ENCODE data around the gene PRSS48. TPM values are rescaled to one million over a fixed set of nuclear protein-coding genes. Genes with fewer than 3 reads are reported as not detected.

Gene PRSS48
- polyA plus RNA-seq, 3 donors from 2014 or later: not detected

DNA sequence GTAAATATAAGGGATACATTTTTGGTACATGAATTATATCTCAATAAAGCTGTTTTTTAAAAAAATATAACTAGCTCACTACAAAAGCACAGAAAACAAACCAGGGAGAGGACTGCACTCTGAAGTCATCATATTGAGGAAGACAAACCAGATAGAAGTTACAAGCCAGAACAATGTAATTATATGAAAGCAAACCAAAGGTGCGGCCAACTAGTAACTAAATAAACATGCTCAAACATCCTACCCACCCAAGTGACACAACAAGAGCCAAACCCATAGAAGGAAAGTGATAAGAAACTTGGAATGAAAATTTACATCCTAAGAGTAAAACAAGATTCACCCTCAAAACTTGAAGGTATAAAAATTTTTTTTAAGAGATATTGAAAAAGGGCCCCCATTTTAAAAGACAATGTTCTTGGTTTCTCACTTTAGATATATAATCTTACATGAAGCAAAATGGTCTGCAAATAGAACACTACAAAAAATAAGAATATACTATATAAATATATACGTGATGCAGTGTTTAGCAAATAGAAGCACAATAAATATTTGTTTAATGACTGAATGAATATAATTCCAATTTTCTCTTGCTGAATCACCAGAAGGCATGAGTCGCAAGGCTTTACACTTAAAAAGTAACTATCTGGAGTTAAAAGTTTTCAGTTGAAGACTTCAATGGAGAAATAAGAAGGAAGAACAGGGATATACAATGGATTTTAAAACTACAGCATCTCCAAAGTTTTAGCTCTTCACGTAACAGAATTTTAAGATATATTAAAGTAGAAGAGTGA lies 52.5 kb downstream of the PRSS48 start:
- Mint-ChIP-seq H3K4me1 (peaks cover 0 to 1% of the 10 kb centered on the region in 2 donors), H3K36me3 (no peaks in the 10 kb centered on the region), H3K27me3 (ENCODE audit: low read depth in 3 of 3) (peaks cover 10 to 14% (median 12%) of the 10 kb centered on the region in 3 donors), H3K4me3 (no peak overlapping the region), H3K27ac (no peak overlapping the region), H3K9me3 (peaks cover 0 to 12% (median 1%) of the 10 kb centered on the region in 6 donors)
- DNase-seq: no peak

DNA sequence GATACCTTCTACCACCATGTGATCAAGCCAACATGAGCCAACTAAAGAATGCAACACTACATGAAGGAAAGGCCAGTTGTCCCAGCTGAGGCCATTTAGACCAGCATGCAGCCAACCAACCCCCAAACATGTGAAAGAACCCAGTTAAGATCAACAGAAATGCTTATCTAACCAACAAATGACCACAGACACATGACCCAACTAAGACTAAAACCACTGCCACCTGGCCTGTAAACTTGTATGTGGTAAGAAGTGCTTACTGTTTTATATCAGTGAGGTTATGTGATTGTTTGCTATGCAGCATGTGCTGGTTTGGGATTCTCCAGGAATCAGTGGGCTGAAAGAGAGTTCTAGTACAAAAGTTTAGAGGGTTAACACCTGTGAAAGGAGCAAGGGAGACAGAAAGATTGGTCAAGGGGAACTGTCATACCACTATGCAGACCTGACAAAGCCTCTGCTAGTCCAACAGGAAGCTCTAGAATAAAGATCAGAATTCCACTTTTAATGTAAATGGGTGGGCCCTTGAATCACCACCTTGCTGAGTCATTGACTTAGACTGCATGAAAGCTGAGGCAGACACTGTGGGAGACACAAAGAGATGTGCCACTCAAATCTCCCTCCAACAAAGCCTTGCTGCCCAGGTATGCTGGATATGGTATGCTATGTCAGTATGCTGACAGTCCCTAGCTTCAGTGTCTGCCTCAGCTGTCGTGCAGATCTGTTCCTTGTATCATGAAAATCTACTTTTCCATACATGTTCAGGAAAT lies 54.5 kb downstream of the PRSS48 start:
- no peaks in the 10 kb centered on the region for H3K36me3 Mint-ChIP-seq
- DNase-seq: no peak
- H3K27ac Mint-ChIP-seq: no peak overlapping the region
- H3K4me1 Mint-ChIP-seq: no peaks in the 10 kb centered on the region
- peaks cover 0 to 9% (median 0%) of the 10 kb centered on the region in 6 donors for H3K9me3 Mint-ChIP-seq
- peaks cover 3 to 4% (median 4%) of the 10 kb centered on the region in 3 donors for H3K27me3 Mint-ChIP-seq (ENCODE audit: low read depth in 3 of 3)
- no peak overlapping the region for H3K4me3 Mint-ChIP-seq

DNA sequence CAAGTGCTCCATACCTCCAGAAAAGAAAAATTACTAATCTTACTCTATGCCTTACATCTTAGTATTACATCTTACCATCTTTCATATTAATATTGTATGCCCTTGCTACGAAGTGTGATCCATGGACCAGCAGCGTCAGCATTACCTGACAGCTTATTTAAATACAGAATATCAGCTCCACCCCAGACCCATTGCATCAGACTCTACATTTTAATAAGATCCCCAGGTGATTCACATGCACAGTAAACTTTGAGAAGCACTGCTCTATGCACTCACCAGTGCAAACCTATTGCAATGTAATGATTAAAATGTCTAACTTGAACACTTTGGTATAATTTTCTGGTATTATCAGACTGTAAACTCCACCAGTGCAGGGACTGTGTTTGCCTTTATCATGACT lies 62.5 kb downstream of the PRSS48 start:
- H3K27me3 Mint-ChIP-seq (ENCODE audit: low read depth in 3 of 3): peaks cover 2 to 4% (median 2%) of the 10 kb centered on the region in 3 donors
- no peaks in the 10 kb centered on the region for H3K36me3 Mint-ChIP-seq
- H3K9me3 Mint-ChIP-seq: peaks cover 0 to 7% (median 0%) of the 10 kb centered on the region in 6 donors
- no peak overlapping the region for H3K4me3 Mint-ChIP-seq
- H3K4me1 Mint-ChIP-seq: no peaks in the 10 kb centered on the region
- no peak for DNase-seq
- H3K27ac Mint-ChIP-seq: no peak overlapping the region

DNA sequence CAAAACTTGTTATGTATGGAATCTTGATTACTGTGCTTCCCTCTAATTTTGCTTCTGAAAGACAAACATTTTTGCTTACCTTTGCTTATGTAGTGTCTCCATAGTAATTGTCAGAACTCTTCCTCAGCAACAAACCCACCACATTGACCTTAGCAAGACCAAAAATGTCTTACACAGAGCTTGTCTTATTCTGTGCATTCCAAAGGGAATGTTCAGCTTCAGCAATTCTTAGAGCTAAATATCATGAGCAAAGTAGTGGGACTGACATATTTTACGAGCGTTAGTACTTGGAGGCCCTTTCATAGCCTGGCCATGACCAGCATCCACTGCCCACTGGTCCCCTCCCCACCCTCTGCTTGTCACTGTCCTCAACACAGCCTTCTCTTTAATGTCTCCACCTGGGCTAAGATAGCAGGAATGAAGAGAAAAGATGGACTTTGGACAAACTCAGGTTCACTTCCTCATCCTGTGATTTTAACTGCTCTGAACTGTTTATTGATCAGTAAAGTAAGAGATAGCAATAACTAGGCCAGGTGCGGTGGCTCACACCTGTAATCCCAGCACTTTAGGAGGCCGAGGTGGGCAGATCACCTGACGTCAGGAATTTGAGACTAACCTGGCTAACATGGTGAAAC lies 63.9 kb downstream of the PRSS48 start:
- Mint-ChIP-seq H3K4me1 (no peaks in the 10 kb centered on the region), H3K4me3 (no peak overlapping the region), H3K27me3 (ENCODE audit: low read depth in 3 of 3) (peaks cover 2 to 4% (median 2%) of the 10 kb centered on the region in 3 donors), H3K9me3 (peaks cover 0 to 7% (median 0%) of the 10 kb centered on the region in 6 donors), H3K27ac (no peak overlapping the region), H3K36me3 (no peaks in the 10 kb centered on the region)
- no peak for DNase-seq

Other genes with a start within 250 kb of the PRSS48 start
- gene RPS3A, start 177.5 kb upstream of the PRSS48 start, polyA plus RNA-seq: 1,000 to 10,000 TPM; 1,390 to 5,226 (median 1,859) TPM
- gene SH3D19, start 48.4 kb downstream of the PRSS48 start, polyA plus RNA-seq: 1 to 10 TPM in 1 of 3 donors, under 1 TPM in 1, not detected in 1; 0.72 to 1.3 TPM
- not detected for gene FHIP1A, start 132.0 kb downstream of the PRSS48 start, polyA plus RNA-seq

Measured in immature natural killer cell (primary cell).